Skin epidermis (tissue), 12 donors: ENCODE data around the gene TRAF3.
"Not testable (repeated sequence)": the region's sequence is repeated elsewhere in the genome, so short reads cannot be mapped to it uniquely, and the experiment has no call there.

Source experiments
- H3K27ac ChIP-seq, 21 experiments: fragments of 200-600 bp; sonication (generic) in 11 of 21; one replicate each; pipeline ENCODE4 v1.5.0; 2020; ENCODE audit warnings: mild to moderate bottlenecking in 3 of 21, inconsistent platforms in 2 of 21, moderate library complexity in 2 of 21
- H3K4me3 ChIP-seq, 7 experiments: fragments of 200-600 bp; sonication (generic) in 2 of 7; one replicate each; pipeline ENCODE4 v1.5.0; 2020; ENCODE audit warnings: inconsistent platforms in 2 of 7, mild to moderate bottlenecking in 2 of 7, moderate library complexity in 1 of 7

Gene TRAF3

DNA sequence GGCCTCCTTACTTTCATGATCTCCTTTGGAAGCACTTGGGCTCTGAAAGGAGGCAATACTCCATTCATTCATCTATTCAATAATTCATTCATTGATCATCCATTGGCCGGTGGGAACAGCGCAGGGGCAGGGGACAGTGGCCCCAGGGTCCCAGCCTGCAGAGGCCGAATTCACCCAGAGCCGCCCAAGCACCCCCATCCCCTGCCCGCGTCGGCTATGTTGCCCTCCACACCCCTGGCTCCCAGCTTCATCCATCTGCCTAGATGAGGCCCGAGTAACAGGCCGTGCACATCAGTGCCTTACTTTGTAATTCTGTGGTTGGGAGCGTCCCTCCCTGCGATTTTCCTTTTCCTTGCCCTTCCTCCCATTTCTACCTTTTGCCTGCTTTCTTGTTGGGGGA lies 148.4 kb downstream of the TRAF3 start:
- Histone ChIP-seq H3K4me3 (no peak overlapping the region), H3K27ac (no peak overlapping the region)

DNA sequence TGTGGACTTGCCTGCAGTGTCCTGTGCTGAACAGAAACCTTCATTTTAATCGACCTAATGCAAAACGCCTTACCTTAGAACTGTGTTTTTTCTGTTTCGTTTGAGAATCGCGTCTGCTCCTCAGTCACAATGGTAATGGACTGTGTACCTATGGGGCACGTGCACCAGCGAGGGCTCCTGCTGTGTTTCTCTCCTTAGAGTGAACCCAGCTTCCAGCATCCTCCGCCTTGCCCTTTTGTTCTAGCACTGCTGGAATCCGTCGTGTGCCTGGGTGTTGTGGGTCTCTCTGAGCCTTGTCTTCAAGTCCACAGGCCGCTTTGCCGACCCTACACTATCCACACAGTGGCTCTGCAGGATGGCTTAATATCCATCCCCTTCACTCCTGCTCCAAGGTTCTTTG lies 148.9 kb downstream of the TRAF3 start:
- no peak overlapping the region for H3K4me3 ChIP-seq

DNA sequence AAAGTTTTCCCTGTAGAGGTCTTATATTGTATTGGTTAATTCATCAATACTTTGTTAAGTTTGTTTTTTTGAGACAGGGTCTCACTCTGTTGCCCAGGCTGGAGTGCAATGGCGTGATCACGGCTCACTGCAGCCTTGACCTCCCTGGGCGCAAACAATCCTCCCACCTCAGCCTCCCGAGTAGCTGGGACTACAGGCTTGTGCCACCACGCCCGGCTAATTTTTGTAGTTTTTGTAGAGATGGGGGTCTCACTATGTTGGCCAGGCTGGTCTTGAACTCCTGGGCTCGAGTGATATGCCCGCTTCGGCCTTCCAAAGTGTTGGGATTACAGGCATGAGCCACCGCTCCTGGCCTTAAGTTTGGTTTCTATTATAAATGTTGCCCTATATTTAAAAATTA lies 149.6 kb downstream of the TRAF3 start:
- not testable (repeated sequence) for H3K27ac ChIP-seq, H3K4me3 ChIP-seq

More for the DNA sequence above, 148.9 kb downstream of the TRAF3 start:
- no peak overlapping the region for H3K27ac ChIP-seq

DNA sequence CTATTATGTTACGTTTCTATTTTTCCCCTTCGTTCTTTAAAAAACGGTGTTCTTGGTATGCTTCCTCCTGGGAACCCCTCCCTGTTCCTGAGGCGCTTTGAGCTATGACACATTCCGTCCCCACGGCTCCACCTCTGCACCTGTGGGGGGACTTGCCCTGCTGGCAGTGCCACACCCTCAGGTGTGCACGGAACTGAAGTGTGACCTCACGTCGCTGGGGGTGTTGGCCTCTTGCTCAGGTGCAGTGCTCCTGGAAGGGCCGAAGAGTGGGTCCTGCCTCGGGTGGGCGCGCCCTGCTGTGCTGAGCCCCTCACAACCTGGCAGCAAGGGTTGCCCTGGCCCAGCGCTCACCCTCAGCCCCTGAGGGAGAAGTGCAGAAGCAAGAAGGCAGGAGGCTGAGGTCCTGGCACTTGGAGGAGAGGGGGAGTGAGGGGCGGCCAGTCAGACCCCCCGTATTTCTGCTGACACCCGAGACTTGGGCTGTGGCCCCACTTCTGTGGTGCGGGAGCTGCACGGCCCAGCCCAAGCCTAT lies 150.2 kb downstream of the TRAF3 start:
- Histone ChIP-seq H3K4me3 (peak overlapping the region in 6 of 7 experiments; percentile 21 to 45 (median 32)), H3K27ac (peak overlapping the region in 10 of 21 experiments; percentile 28 to 84 (median 58))

DNA sequence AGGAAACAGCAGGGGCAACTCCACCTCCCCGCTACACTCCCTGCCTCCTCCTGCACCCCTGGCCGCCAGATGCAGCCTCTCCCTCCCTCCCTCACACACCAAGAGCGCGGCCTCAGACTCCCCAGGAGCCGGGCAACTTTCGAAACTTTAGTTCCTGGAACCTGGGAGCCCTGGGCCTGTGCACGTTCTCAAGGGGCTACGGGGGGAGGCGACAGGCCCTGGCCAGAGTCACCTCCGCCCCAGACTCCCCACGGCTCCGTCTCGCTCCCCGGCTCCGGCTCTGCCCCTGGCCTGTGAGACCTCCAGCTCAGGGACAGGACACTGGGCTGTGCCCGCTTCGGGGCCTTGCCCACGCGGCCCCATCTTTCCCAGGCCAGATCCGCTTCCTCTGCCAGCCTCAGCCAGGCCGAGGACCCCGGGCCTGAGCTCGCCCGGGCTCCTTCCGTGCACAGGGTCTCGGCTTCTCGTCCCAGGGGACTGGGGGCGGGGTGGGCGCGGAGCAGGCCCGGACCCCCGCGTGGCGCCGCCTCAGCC lies 150.7 kb downstream of the TRAF3 start:
- Histone ChIP-seq H3K27ac (peak overlapping the region in 13 of 21 experiments; percentile 15 to 84 (median 56)), H3K4me3 (peak overlapping the region; percentile 21 to 45 (median 26))

DNA sequence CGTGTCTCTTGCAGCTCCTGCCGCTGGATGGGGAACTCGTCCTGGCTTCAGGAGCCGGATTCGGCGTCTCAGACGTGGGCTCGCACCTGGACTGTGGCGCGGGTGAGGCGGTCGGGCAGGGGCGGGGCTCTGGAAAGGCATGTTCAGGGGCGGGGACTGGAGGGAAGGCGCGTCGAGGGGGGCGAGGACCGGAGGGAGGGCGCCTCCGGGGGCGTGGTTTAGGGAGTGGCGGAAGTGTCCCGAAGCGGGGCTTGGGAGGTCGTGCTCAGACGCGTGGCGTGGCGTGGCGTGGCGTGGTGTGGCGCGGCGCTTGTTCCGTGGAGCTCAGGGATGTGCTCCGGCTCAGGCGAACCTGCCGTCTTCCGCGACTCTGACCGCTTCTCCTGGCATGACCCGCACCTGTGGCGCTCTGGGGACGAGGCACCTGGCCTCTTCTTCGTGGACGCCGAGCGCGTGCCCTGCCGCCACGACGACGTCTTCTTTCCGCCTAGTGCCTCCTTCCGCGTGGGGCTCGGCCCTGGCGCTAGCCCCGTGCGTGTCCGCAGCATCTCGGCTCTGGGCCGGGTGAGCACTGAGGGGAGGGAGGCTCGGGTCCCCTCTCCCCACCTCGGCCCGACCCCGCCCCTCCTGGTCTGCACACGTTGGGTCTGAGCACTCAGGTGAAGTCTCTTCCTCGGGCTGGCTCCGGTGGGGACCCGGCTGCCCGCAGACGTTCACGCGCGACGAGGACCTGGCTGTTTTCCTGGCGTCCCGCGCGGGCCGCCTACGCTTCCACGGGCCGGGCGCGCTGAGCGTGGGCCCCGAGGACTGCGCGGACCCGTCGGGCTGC lies 151.4 kb downstream of the TRAF3 start:
- H3K4me3 ChIP-seq, result peak overlapping the region; percentile 21 to 45 (median 26)
- peak overlapping the region in 13 of 21 experiments; percentile 11 to 84 (median 56) for H3K27ac ChIP-seq

DNA sequence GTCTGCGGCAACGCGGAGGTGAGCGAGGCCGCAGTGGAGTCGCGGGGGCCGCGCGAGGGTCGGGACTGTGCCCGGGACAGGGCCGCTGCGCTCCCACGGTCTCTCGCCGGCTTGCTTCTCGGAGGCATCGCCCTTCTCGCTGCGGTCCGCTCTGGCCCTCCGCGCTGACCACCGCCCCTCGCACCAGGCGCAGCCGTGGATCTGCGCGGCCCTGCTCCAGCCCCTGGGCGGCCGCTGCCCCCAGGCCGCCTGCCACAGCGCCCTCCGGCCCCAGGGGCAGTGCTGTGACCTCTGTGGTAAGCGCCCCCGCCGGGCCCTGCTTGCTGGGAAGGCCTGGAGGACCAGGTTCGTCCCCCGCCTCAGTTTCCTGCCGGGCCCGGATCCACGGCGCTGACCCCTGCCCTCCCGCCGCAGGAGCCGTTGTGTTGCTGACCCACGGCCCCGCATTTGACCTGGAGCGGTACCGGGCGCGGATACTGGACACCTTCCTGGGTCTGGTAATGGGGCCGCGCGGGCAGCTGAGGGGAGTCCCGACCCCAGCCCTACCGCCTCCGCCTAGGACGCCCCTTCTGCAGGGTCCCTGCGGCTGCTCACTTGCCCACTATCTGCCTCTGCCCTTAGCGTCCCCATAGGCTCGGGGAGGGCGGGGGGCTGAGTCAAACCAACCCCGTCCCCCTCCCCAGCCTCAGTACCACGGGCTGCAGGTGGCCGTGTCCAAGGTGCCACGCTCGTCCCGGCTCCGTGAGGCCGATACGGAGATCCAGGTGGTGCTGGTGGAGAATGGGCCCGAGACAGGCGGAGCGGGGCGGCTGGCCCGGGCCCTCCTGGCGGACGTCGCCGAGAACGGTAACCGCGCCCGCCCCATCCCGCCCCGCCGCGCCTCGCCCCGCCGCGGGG lies 152.2 kb downstream of the TRAF3 start:
- H3K4me3 ChIP-seq, result peak overlapping the region; percentile 21 to 45 (median 26)
- peak overlapping the region in 1 of 21 experiments; percentile 11 for H3K27ac ChIP-seq

DNA sequence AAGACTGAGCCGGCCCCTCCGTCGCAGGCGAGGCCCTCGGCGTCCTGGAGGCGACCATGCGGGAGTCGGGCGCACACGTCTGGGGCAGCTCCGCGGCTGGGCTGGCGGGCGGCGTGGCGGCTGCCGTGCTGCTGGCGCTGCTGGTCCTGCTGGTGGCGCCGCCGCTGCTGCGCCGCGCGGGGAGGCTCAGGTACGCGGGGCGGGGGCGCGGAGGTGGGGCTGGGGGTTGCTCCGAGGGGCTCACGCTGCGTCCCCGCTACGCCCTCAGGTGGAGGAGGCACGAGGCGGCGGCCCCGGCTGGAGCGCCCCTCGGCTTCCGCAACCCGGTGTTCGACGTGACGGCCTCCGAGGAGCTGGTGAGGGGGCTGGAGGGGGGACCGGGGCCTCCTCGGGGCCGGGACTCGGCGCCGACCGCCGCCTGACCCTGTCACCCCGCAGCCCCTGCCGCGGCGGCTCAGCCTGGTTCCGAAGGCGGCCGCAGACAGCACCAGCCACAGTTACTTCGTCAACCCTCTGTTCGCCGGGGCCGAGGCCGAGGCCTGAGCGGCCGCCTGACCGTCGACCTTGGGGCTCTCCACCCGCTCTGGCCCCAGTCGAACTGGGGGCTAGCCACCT lies 153.0 kb downstream of the TRAF3 start:
- Histone ChIP-seq H3K4me3 (peak overlapping the region in 6 of 7 experiments; percentile 21 to 45 (median 32)), H3K27ac (no peak overlapping the region)

DNA sequence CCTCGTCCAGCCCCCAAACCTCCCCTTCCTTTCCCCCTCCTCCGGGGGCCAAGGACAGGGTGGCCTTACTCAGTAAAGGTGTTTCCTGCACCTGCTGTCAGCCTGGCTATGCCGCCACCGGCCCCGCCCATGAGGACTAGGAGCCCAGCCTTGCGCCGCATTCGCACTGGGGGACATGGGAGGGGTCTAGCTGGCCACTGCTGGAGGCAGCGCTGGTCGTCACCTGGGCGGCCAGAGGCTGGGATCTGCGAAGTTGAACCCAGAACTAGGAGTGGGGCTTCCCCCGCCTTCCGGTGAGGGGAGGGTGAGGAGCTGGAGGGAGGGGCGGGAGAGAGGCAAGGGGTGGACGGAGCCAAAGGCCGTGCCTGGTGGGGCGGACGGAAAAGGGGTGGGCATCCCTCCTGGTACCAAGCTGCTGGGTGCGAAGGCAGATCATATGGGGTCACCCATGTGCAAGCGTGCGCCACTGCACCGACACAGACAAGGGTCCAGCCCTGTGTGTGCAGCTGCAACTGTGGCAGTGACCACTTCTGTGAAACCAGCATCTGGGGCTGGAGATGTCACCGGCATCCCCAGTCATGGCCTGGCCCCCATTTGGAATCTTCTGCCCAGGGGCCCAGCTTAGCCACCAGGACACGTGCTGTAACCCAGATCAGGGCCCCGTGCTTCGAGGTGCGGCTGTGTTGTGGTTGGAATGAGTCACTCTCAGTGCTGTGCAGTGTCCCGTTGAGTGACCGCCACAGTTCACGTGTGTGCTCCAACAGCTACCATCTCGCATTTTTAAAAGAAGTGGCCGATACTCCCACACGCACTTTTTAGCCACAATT lies 153.7 kb downstream of the TRAF3 start:
- Histone ChIP-seq H3K27ac (no peak overlapping the region), H3K4me3 (no peak overlapping the region)

DNA sequence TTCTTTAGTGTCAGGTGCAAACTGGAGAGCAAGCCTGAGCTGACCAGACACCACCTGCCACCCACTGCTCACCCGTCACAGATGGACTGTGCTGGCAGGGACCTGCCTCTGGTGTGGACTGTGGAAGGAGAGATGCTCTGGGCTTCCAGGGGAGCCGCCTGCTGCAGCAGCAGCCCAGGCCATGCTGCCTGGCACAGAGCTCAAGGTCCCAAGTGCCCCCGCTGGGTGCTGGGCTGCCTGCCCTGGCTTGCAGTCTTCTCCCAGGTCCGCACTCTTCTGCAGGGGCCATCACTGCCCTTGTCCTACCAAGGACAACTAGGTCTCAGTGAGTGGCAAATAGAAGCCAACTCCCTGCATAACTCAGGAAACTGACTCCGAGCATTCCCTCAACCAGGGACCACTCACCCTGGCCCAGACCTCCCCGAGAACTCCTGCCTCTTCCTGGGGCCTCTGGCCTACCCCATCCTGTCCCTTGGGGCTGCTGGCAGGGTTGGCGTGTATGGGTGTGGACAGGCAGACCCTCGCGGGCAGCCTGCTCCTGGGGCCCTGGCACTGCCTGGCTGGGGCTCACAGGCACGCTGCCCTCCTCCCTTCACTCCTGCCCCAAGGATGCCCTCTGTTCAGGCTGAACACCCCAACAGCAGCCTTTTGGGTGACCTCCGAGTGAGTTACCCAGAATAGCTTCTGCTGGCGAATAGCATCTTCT lies 154.5 kb downstream of the TRAF3 start:
- H3K4me3 ChIP-seq, result no peak overlapping the region
- H3K27ac ChIP-seq, result no peak overlapping the region

DNA sequence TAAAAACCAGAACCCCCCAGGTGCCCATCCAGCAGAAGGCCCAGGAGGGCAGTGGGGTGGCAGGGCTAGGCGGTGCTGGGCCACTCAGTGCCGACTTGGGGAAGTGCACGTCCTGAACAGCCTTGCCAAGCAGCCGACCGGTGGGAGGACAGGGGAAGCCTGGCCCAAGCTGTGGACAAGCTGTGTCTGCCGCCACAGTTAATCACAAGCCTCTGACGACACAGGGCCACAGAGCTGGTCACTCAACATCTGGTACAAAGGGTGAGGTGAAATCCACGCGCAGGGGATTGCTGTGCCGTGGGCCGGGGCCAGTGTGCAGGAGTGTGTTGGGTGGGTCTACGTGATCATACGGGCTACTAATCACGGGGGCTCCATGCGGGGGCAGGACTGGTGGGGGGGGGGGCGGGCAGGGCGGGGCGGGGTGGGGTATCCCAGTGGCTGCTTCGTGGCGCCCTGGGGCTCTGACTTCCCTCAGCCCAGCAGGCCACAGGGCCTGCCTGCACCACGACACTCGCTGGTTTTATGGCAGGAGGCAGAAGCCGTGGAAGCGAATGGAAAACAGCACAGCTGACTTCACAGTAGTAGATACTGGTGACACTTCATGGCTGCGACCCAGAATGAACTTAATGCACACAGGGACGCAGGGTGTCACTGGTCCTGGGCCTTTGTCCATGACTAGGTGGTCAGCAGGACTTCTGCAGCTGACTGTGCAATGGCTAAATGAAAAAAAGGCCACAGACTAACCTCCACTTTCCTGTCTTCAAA lies 155.4 kb downstream of the TRAF3 start:
- H3K4me3 ChIP-seq, result no peak overlapping the region
- H3K27ac ChIP-seq, result no peak overlapping the region

DNA sequence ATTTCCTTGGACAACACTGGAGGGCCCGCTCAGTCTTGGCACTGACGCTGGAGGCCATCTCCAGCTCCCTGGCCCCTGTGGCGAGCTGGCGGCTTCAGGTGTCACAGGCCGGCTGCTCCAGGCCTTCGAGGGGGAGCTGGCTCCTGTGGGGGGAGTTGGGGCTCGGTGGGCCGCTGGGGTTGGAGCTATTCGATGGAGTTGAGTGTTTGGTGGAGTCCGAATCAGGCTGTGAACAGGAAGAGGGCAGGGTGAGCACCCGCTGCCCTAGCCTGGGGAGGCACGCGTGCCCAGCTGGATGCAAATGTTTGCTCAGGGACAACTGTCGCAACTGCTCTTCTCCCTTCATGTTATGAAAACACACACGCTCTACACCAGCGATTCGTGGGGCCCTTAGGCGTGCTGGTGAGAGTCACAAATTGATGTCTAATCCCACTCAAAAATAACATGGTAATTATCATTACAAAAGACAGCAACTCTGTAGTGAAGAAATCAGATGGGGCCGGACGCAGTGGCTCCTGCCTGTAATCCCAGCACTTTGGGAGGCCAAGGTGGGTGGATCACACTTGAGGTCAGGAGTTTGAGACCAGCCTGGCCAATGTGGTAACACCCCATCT lies 156.5 kb downstream of the TRAF3 start:
- H3K27ac ChIP-seq, result no peak overlapping the region
- no peak overlapping the region for H3K4me3 ChIP-seq

DNA sequence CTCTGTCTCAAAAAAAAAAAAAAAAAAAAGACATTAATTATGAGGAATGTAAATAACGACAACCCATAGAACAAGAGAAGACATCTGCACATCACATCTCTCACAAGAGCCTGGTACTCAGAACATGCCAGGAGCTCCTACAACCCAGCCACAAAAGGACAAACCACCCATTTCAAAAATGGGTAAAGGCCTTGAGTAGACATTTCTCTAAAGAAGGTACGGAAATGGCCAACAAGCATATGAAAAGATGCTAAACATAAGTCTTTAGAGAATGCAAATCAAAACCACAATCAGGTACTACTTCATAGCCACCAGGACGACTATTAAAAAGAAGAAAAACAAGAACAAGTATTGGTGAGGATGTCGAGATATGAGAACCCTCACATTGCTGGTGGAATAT lies 158.5 kb downstream of the TRAF3 start:
- H3K4me3 ChIP-seq, result no peak overlapping the region
- no peak overlapping the region for H3K27ac ChIP-seq

DNA sequence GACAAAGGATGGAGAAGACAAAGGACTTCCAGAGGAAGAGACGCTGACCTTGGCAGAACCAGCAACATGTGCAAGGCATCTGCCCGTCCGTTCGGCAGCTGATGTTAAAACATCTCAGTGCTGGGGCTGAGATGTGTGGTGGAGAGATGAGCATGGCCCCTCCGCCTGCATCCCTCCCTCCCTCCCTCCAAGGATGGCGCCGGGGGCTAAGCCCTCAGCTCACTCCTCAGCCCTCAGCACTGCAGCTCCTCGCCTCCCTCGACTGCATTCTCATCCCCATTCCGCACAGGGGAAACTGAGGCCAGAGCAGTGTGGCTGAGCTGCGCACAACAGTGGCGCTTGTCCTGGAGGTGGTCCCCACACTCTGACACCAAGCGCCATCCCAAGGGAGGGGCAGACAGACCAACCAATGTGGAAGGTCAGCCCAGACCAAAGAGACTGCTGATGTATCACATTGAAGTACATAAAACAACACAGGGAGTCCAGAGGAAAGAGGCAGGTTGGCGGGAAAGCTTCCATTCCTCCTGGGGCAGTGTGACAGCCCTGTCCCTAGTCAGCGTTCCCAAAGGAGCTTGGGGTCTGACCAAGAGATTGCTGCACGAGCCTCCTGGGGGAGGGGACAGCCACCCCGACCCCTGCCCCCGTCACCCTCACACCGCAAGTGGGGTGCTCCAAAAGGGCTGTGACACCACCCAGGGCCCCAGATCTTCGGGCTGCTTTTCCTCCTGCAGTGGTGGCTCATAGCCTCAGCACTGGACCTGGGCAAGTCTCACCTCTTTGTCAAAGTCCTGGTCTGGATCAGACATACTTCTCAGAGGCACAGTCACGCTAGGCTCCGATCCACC lies 160.3 kb downstream of the TRAF3 start:
- Histone ChIP-seq H3K27ac (no peak overlapping the region), H3K4me3 (no peak overlapping the region)

DNA sequence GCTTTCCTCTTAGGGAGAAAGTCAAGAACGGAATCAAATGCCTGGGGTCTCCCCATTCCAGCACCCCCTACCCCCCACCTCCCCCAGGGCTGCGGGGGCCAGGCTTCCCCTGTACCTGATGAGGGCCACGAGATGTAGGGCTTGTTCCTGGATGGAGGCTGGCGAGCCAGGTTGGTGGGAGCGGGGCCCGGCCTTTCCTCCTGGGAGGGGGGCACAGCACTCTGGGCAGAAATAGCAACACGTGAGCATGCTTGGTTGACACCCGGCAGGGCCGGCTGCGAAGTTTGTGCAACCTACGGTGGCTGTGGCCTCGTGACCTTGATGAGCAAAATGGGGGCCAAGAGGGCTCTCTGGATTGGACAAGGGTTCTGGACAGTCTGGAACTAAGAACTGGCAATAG lies 160.9 kb downstream of the TRAF3 start:
- no peak overlapping the region for H3K27ac ChIP-seq
- no peak overlapping the region for H3K4me3 ChIP-seq

DNA sequence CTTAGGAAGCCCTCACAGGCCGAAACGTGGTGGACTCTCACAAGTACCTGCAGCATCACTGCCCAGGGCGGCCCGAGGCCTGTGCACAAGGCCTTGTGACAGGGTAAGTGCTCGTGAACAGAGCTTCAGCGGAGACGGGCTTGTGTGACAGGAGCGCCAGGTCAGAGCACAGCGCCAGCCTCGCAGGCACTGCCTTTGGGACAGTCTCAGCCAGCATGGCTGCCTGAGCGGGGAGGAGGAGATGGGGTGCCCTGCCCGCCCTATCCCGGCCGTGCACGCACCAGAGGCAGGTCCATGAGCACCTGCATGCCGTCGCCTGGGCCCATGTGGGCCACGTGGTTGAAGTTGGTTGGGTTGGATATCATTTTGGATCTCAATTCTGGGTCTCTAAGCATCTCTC lies 162.1 kb downstream of the TRAF3 start:
- no peak overlapping the region for H3K27ac ChIP-seq

More for the DNA sequence above, 162.1 kb downstream of the TRAF3 start:
- no peak overlapping the region for H3K4me3 ChIP-seq
